H1 (cell line): ENCODE data around the gene NUBPL. TPM values are rescaled to one million over a fixed set of nuclear protein-coding genes. Genes with fewer than 3 reads are reported as not detected.

Experiments
- CTCF ChIA-PET: fragments of 300-600 bp; sonication (Branson Sonifier 250); formaldehyde crosslinking; loops from one replicate; lab custom pipeline; 2021; ENCODE audit not compliant: partially characterized antibody; lab: Charles Lee
- POLR2A ChIA-PET: fragments of 300-600 bp; sonication (Branson Sonifier 250); formaldehyde crosslinking; loops from one replicate; lab custom pipeline; 2021; ENCODE audit warnings: inconsistent platforms; ENCODE audit not compliant: partially characterized antibody; lab: Charles Lee
- DNase-seq, 2 experiments: peaks; one replicate each; pipeline versions ENCODE4 v3.0.0 to v3.0.0-alpha.2; 2010 to 2022; ENCODE audit warnings: low spot score in 2 of 2, low read depth in 1 of 2, mixed read lengths in 1 of 2
- FAIRE-seq: peaks from 2 replicates; lab custom pipeline; 2011; peaks lifted over from hg19 to GRCh38; lab: Jason Lieb, UNC
- H2AFZ ChIP-seq: 2 replicates; pipeline ENCODE4 v1.8.1; 2012; ENCODE audit warnings: low read length, inconsistent platforms
- H2AK5ac ChIP-seq: 2 replicates; pipeline ENCODE4 v1.6.1; 2013; ENCODE audit warnings: low read depth, low read length
- H2BK120ac ChIP-seq: replicated peaks from 2 replicates; pipeline ENCODE3; 2013; ENCODE audit warnings: low read depth, low read length, inconsistent platforms
- H2BK12ac ChIP-seq: 2 replicates; pipeline ENCODE4 v1.6.1; 2013; ENCODE audit warnings: low read depth, low read length
- H2BK15ac ChIP-seq: 2 replicates; pipeline ENCODE4 v1.6.1; 2013; ENCODE audit warnings: low read length
- H2BK20ac ChIP-seq: 2 replicates; pipeline ENCODE4 v1.6.1; 2013; ENCODE audit warnings: low read length
- H2BK5ac ChIP-seq: 2 replicates; pipeline ENCODE4 v1.6.1; 2013; ENCODE audit warnings: low read depth, low read length
- H3K14ac ChIP-seq: 2 replicates; pipeline ENCODE4 v1.6.1; 2013; ENCODE audit warnings: inconsistent platforms; ENCODE audit not compliant: insufficient read length
- H3K18ac ChIP-seq: 2 replicates; pipeline ENCODE4 v1.6.1; 2013; ENCODE audit warnings: low read length; ENCODE audit errors: extremely low read depth
- H3K23ac ChIP-seq: 2 replicates; pipeline ENCODE4 v1.6.1; 2013; ENCODE audit warnings: inconsistent platforms; ENCODE audit not compliant: insufficient read length
- H3K23me2 ChIP-seq: 2 replicates; pipeline ENCODE4 v1.6.1; 2013; ENCODE audit warnings: low read depth, low read length
- H3K27ac ChIP-seq: 2 replicates; pipeline ENCODE4 v1.6.1; 2011; ENCODE audit warnings: low read depth, low read length, inconsistent platforms
- H3K27me3 ChIP-seq, 4 experiments: replicated peaks in 1 of 4; 1 replicate in 1 of 4; 2 replicates in 3 of 4; pipeline versions ENCODE4 v1.6.1 to v1.8.1; 2011 to 2013; ENCODE audit warnings: low read length in 3 of 4, mild to moderate bottlenecking in 3 of 4, inconsistent platforms in 2 of 4, mixed read lengths in 2 of 4, moderate library complexity in 1 of 4; ENCODE audit not compliant: control insufficient read depth in 3 of 4, insufficient read depth in 3 of 4; ENCODE audit errors: extremely low read depth in 1 of 4
- H3K36me3 ChIP-seq, 4 experiments: 2 replicates each; pipeline versions ENCODE4 v1.6.1 to v1.8.1; 2011 to 2013; ENCODE audit warnings: mild to moderate bottlenecking in 4 of 4, low read length in 3 of 4, moderate library complexity in 2 of 4, control low read depth in 1 of 4, inconsistent platforms in 1 of 4; ENCODE audit not compliant: insufficient read depth in 4 of 4, control insufficient read depth in 2 of 4
- H3K4ac ChIP-seq: replicated peaks from 2 replicates; pipeline ENCODE3; 2013; ENCODE audit warnings: low read length, low read depth, mixed read lengths, inconsistent platforms; ENCODE audit not compliant: insufficient read length
- H3K4me1 ChIP-seq, 4 experiments: replicated peaks in 1 of 4; 1 replicate in 1 of 4; 2 replicates in 3 of 4; pipeline versions ENCODE4 v1.6.1 to v1.8.1; 2011 to 2013; ENCODE audit warnings: low read length in 3 of 4, inconsistent platforms in 2 of 4, mixed read lengths in 1 of 4; ENCODE audit not compliant: insufficient read depth in 4 of 4, control insufficient read depth in 3 of 4
- H3K4me2 ChIP-seq, 2 experiments: 2 replicates each; pipeline versions ENCODE4 v1.6.1 to v1.8.1; 2011 to 2013; ENCODE audit warnings: low read depth in 2 of 2, low read length in 2 of 2, control low read depth in 1 of 2, inconsistent platforms in 1 of 2, mild to moderate bottlenecking in 1 of 2; ENCODE audit not compliant: insufficient read depth in 1 of 2
- H3K4me3 ChIP-seq, 4 experiments: fragments of 200-600, 300-600 bp in 1 of 4; sonication (generic), shearing (Covaris generic), sonication (Bioruptor Twin) in 1 of 4; 2 replicates each; pipeline versions ENCODE4 v1.5.1 to v1.8.1; 2011 to 2016; ENCODE audit warnings: low read length in 4 of 4, low read depth in 3 of 4, control low read depth in 2 of 4, inconsistent platforms in 2 of 4, mild to moderate bottlenecking in 2 of 4, mixed read lengths in 1 of 4, moderate library complexity in 1 of 4; ENCODE audit not compliant: insufficient read depth in 2 of 4; ENCODE audit errors: extremely low read depth in 1 of 4
- H3K56ac ChIP-seq: replicated peaks from 2 replicates; pipeline ENCODE3; 2013; ENCODE audit warnings: low read depth, mild to moderate bottlenecking, mixed read lengths, low read length, inconsistent platforms; ENCODE audit not compliant: insufficient read length
- H3K79me1 ChIP-seq: 2 replicates; pipeline ENCODE4 v1.6.1; 2013; ENCODE audit warnings: low read depth, low read length, control low read depth
- H3K79me2 ChIP-seq, 2 experiments: 2 replicates each; pipeline versions ENCODE4 v1.6.1 to v1.8.1; 2012 to 2013; ENCODE audit warnings: low read length in 2 of 2, mild to moderate bottlenecking in 2 of 2, inconsistent platforms in 1 of 2; ENCODE audit not compliant: insufficient read depth in 2 of 2, control insufficient read depth in 1 of 2
- H3K9ac ChIP-seq, 4 experiments: replicated peaks in 1 of 4; 1 replicate in 1 of 4; 2 replicates in 3 of 4; pipeline versions ENCODE4 v1.6.1 to v1.8.1; 2011 to 2013; ENCODE audit warnings: low read depth in 3 of 4, low read length in 3 of 4, control low read depth in 2 of 4, mild to moderate bottlenecking in 2 of 4, moderate library complexity in 2 of 4, inconsistent platforms in 1 of 4; ENCODE audit errors: extremely low read depth in 1 of 4
- H3K9me3 ChIP-seq, 2 experiments: 2 replicates each; pipeline versions ENCODE4 v1.6.1 to v1.8.1; 2012 to 2013; ENCODE audit warnings: mild to moderate bottlenecking in 2 of 2, moderate library complexity in 2 of 2, control low read depth in 1 of 2, inconsistent platforms in 1 of 2, low read depth in 1 of 2, low read length in 1 of 2, mixed read lengths in 1 of 2; ENCODE audit not compliant: insufficient read depth in 2 of 2
- H4K20me1 ChIP-seq, 2 experiments: replicated peaks in 1 of 2; 2 replicates each; pipeline versions ENCODE3 to v1.8.1; 2011 to 2013; ENCODE audit warnings: inconsistent platforms in 2 of 2, low read length in 2 of 2, mild to moderate bottlenecking in 1 of 2; ENCODE audit not compliant: insufficient read depth in 2 of 2, control insufficient read depth in 1 of 2
- H4K5ac ChIP-seq: 2 replicates; pipeline ENCODE4 v1.6.1; 2013; ENCODE audit warnings: low read length, low read depth, mixed read lengths, inconsistent platforms; ENCODE audit not compliant: insufficient read length
- H4K8ac ChIP-seq: 2 replicates; pipeline ENCODE4 v1.8.0; 2013; ENCODE audit warnings: mild to moderate bottlenecking, moderate library complexity, low read length, inconsistent platforms; ENCODE audit not compliant: insufficient read depth; ENCODE audit errors: extremely low read depth
- H4K91ac ChIP-seq: replicated peaks from 2 replicates; pipeline ENCODE3; 2013; ENCODE audit warnings: low read length, mixed read lengths, inconsistent platforms; ENCODE audit not compliant: insufficient read length
- ASH2L ChIP-seq: fragments of 200-600, 300-600 bp; sonication (generic); IDR thresholded peaks from one replicate; pipeline ENCODE4 v1.7.1; 2017; ENCODE audit warnings: low read length
- ATF2 ChIP-seq: IDR thresholded peaks from 2 replicates; pipeline ENCODE4 v1.6.1; 2012; ENCODE audit warnings: low read length, inconsistent platforms
- CHD1 ChIP-seq: IDR thresholded peaks from 2 replicates; pipeline ENCODE4 v1.6.1; 2012; ENCODE audit warnings: low read depth, low read length, improper control_type of control experiment
- CHD2 ChIP-seq: IDR thresholded peaks from 2 replicates; pipeline ENCODE4 v1.6.1; 2012; ENCODE audit warnings: low read length, improper control_type of control experiment
- HDAC6 ChIP-seq: IDR thresholded peaks from one replicate; pipeline ENCODE4 v1.7.1; 2012; ENCODE audit warnings: low read depth, mild to moderate bottlenecking, inconsistent platforms, low read length, moderate library complexity
- JUND ChIP-seq: IDR thresholded peaks from 2 replicates; pipeline ENCODE4 v1.6.1; 2011; ENCODE audit warnings: mild to moderate bottlenecking, improper control_type of control experiment, low read length
- KDM5A ChIP-seq: fragments of 200-600 bp; IDR thresholded peaks from 2 replicates; pipeline ENCODE4 v1.7.1; 2012; ENCODE audit warnings: mild to moderate bottlenecking, low read length, inconsistent platforms, mixed read lengths
- POLR2AphosphoS5 ChIP-seq: IDR thresholded peaks from 2 replicates; pipeline ENCODE4 v1.6.1; 2011; ENCODE audit warnings: low read depth, low read length
- RBBP5 ChIP-seq: IDR thresholded peaks from 2 replicates; pipeline ENCODE4 v1.7.1; 2012; ENCODE audit warnings: low read depth, mild to moderate bottlenecking, inconsistent platforms, low read length, moderate library complexity, borderline replicate concordance
- RNF2 ChIP-seq: fragments of 200-900, 300-1000 bp; sonication (generic); IDR thresholded peaks from 2 replicates; pipeline ENCODE4 v1.7.1; 2016; ENCODE audit warnings: borderline replicate concordance, low read depth, mild to moderate bottlenecking, antibody characterized with exemption, low read length; ENCODE audit not compliant: poor library complexity, severe bottlenecking; ENCODE audit errors: missing control alignments
- SP1 ChIP-seq: IDR thresholded peaks from 2 replicates; pipeline ENCODE4 v1.6.1; 2011; ENCODE audit warnings: low read depth, low read length
- SP2 ChIP-seq: IDR thresholded peaks from 2 replicates; pipeline ENCODE4 v1.6.1; 2012; ENCODE audit warnings: mild to moderate bottlenecking, low read length, inconsistent platforms
- YY1 ChIP-seq: IDR thresholded peaks from 2 replicates; pipeline ENCODE4 v1.6.1; 2011; ENCODE audit warnings: low read depth, mild to moderate bottlenecking, low read length
- ZNF274 ChIP-seq: IDR thresholded peaks from 2 replicates; pipeline ENCODE4 v1.7.0; 2012; ENCODE audit warnings: low read length, borderline replicate concordance; ENCODE audit errors: extremely low read depth
- WGBS, 2 experiments: shearing (Covaris generic) in 1 of 2; methylation state at CpG; one replicate each; pipeline versions ENCODE4 v1.1.6 to v1.1.7; 2013 to 2015; ENCODE audit warnings: low lambda C conversion rate in 2 of 2, mixed read lengths in 2 of 2, inconsistent platforms in 1 of 2, low coverage in 1 of 2, missing lambda C conversion rate in 1 of 2; ENCODE audit not compliant: insufficient replicate concordance in 2 of 2, insufficient coverage in 1 of 2, insufficient read length in 1 of 2; ENCODE audit errors: extremely low coverage in 1 of 2, missing lambda C conversion rate in 1 of 2; 5-methylcytosine and 5-hydroxymethylcytosine counted together
- polyA plus RNA-seq, 7 experiments: library from polyadenylated mRNA; depleted of rRNA in 3 of 7; stranded (reverse) in 5 of 7; unstranded in 2 of 7; fragments of >200 nt in 5 of 7; fragments of 200-250 nt in 2 of 7; gene quantifications; 1 replicate in 5 of 7; 2 replicates in 1 of 7; 4 replicates in 1 of 7; pipeline versions ENCODE4 v1.2.1 to v1.2.3, GENCODE V29; 2011 to 2013; ENCODE audit warnings: missing spikeins in 2 of 7, mixed read lengths in 2 of 7
- total RNA-seq: library from RNA; stranded (reverse); fragmentation: NEBNext Ultra II Directional; extraction: Animal tissue kit (Norgen Biotek cat#: 25700); gene quantifications from 2 replicates; pipeline ENCODE4 v1.2.1, GENCODE V29; 2021

Gene NUBPL
- total and polyA plus RNA-seq, 2 of the 8 experiments (the other 6 are each of a cell fraction or from before 2014, with no cell fraction given), result 1.6 to 6.8 TPM

GRCh38 chr14:31835049-31835448, 273.8 kb downstream of the NUBPL start:
- no peak for FAIRE-seq
- CTCF ChIA-PET, result no interaction called here
- TF ChIP-seq CHD1 (no peak), RBBP5 (no peak), ASH2L (no peak), SP1 (no peak), YY1 (no peak), KDM5A (no peak), JUND (no peak), CHD2 (no peak), ZNF274 (no peak), POLR2AphosphoS5 (no peak), HDAC6 (no peak), ATF2 (no peak), RNF2 (no peak), SP2 (no peak)

More at GRCh38 chr14:31835049-31835448, 273.8 kb downstream of the NUBPL start:
- H3K4me1 ChIP-seq, result no peaks in the 10 kb centered on the region
- no peaks in the 10 kb centered on the region for H3K27me3 ChIP-seq
- no peaks in the 10 kb centered on the region for H3K9me3 ChIP-seq
- H3K79me1 ChIP-seq, result no peaks in the 10 kb centered on the region
- no peak overlapping the region for H3K56ac ChIP-seq
- no peak overlapping the region for H2AFZ ChIP-seq
- no peak overlapping the region for H2BK12ac ChIP-seq
- no peak overlapping the region for H3K23ac ChIP-seq
- no peak overlapping the region for H2BK20ac ChIP-seq
- H3K27ac ChIP-seq, result no peak overlapping the region
- no peak overlapping the region for H4K8ac ChIP-seq
- H2BK15ac ChIP-seq, result no peak overlapping the region
- no peaks in the 10 kb centered on the region for H4K20me1 ChIP-seq
- H3K36me3 ChIP-seq, result no peaks in the 10 kb centered on the region
- H3K23me2 ChIP-seq, result peaks cover 2% of the 10 kb centered on the region; the same call in 1 of the 2 replicates
- no peak overlapping the region for H3K4ac ChIP-seq
- H2BK120ac ChIP-seq, result no peak overlapping the region
- no peaks in the 10 kb centered on the region for H3K79me2 ChIP-seq
- H4K91ac ChIP-seq, result no peak overlapping the region
- H3K18ac ChIP-seq, result no peak overlapping the region
- no peak overlapping the region for H2AK5ac ChIP-seq
- WGBS, 2 experiments, result 77% methylated on average over 2 of the region's 2 CpGs; no CpG with 5 or more reads in 1 of the 2 experiments
- H2BK5ac ChIP-seq, result no peak overlapping the region
- H3K4me3 ChIP-seq, result no peak overlapping the region
- no peak for DNase-seq
- POLR2A ChIA-PET, result no interaction called here
- H3K14ac ChIP-seq, result no peak overlapping the region
- H3K4me2 ChIP-seq, result no peak overlapping the region
- no peak overlapping the region for H4K5ac ChIP-seq
- no peak overlapping the region for H3K9ac ChIP-seq
